SU-DHL-6 (cell line): Measurements from ENCODE around the gene SP9.

Source experiments
- EZH2phosphoT487 ChIP-seq: fragments of 200-600 bp; sonication (generic), shearing (Covaris generic); conservative IDR thresholded peaks from 2 replicates; pipeline ENCODE4 v1.6.1; 2018; ENCODE audit warnings: mild to moderate bottlenecking, antibody characterized with exemption, low read length, moderate library complexity, mixed read lengths
- TF ChIP-seq, protein P1 (sequence below): fragments of 200-600 bp; sonication (generic); IDR thresholded peaks from one replicate; pipeline ENCODE4 v1.5.1; 2017; ENCODE audit warnings: antibody characterized with exemption, mild to moderate bottlenecking, low read length, moderate library complexity; ENCODE audit not compliant: insufficient read depth, poor library complexity, severe bottlenecking

DNA sequence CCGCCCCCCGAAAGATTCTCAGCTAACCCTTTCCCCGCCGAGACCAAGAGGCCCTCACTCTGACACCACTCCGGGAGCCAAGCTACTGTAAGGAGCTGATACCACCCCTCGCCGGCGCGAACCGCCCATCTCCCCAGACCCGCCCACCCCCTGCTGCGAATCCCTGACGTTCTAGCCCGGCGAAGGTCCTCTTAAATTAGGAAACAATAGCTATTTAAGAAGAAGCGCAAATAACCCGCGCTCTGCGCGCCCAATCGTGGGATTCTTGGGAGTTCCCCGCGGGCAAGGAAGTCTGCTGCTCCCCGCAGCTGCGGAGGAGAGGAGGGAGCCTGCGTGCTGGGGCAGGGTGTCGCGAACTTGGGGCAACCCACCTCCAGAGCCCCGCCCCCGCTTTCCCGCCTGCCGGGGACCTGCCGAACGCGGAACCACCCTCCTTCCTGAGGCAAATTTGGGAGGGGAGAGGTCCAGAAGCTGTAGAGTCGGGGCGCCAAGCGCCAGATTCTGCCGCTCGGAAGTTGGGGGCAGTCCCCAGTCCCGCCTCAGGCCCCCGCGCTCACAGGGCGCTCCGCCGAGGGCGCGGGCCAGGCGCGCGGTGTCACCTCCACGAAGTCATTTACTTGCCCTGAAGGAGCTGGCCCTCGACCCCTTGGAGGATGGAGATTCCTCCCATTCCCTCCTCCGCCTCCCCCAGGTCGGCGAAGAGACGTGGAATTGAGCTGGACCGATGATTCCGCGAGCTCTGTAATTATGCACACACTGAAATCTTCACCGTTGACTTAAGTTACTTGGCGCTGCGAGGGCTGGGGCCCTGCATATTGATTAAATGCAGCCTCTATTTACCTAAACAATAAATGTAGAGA, 8.4 kb upstream of the SP9 start:
- TF ChIP-seq, protein P1, sequence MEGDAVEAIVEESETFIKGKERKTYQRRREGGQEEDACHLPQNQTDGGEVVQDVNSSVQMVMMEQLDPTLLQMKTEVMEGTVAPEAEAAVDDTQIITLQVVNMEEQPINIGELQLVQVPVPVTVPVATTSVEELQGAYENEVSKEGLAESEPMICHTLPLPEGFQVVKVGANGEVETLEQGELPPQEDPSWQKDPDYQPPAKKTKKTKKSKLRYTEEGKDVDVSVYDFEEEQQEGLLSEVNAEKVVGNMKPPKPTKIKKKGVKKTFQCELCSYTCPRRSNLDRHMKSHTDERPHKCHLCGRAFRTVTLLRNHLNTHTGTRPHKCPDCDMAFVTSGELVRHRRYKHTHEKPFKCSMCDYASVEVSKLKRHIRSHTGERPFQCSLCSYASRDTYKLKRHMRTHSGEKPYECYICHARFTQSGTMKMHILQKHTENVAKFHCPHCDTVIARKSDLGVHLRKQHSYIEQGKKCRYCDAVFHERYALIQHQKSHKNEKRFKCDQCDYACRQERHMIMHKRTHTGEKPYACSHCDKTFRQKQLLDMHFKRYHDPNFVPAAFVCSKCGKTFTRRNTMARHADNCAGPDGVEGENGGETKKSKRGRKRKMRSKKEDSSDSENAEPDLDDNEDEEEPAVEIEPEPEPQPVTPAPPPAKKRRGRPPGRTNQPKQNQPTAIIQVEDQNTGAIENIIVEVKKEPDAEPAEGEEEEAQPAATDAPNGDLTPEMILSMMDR, result no peak
- no peak for TF ChIP-seq EZH2phosphoT487
